Measurements from ENCODE around the gene MMP15.

DNA sequence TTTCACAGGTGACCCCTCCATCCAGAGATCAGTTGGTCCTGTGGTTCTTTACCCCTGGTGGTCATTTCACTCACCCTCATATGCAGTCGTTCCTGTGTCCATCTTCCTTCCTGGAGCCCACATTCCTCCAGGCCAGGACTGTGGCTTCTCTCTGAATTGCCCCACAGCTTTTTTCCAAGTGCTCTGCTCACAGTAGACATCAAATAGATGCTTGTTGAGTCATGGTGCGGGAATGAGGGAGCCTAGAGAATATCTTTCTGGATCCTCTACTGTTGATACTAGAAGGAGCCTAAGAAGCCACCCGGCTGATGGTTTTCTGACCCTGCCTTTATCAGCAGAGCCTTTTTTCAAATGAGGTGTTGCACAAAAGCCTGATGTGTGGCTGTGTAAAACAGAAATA, 13.9 kb upstream of the MMP15 start:
- TF ChIP-seq EZH2 (IDR thresholded peaks at IDR 0.05; ENCODE audit: borderline replicate concordance, low read length): no peak
- TF ChIP-seq, protein P1, sequence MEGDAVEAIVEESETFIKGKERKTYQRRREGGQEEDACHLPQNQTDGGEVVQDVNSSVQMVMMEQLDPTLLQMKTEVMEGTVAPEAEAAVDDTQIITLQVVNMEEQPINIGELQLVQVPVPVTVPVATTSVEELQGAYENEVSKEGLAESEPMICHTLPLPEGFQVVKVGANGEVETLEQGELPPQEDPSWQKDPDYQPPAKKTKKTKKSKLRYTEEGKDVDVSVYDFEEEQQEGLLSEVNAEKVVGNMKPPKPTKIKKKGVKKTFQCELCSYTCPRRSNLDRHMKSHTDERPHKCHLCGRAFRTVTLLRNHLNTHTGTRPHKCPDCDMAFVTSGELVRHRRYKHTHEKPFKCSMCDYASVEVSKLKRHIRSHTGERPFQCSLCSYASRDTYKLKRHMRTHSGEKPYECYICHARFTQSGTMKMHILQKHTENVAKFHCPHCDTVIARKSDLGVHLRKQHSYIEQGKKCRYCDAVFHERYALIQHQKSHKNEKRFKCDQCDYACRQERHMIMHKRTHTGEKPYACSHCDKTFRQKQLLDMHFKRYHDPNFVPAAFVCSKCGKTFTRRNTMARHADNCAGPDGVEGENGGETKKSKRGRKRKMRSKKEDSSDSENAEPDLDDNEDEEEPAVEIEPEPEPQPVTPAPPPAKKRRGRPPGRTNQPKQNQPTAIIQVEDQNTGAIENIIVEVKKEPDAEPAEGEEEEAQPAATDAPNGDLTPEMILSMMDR (IDR thresholded peaks at IDR 0.05; ENCODE audit: low read length): no peak
